ENCODE data around the gene KRT83.

Gene KRT83

DNA sequence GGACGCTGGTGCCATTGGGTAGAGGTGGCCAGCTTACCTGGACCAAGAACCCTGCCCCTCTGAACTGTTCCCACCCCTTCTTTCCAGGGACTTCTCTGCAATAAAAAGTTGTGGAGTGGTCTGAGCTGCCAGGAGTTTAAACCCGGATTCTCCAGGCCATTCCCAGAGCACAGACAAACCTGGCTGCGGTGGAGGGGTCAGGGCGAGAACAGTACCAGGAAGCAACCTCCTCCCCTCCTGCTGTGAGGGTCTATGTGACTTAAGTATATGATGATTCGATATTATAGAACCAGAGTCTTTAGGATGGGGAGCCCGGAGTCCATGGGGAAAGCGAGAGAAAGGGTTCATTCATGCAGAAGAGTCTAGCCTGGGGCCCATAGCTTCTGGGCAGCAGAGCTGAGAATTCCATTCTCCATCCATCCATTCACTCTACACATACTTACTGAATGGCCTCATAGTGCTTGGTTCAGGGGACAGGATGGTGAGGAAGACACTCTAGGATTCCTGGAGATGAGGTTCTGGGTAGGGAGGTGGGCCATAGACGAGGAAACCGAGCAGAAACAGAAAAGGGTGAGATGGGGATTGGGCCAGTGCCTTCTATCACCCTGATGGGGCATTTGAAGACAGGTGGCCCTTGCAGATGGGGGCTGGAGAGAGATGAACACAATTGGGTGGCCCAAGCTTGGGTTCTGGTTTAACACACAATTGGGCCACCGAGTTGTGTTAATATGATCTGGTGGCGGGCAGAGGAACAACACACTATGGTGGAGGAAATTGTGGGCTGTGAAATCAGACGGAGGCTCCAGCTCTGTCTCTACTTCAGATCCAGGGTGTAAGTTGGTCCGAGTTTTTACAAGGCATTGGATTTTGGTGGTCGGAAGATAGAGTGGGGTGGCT, 41.5 kb downstream of the KRT83 start:
- TF ChIP-seq, protein P1, sequence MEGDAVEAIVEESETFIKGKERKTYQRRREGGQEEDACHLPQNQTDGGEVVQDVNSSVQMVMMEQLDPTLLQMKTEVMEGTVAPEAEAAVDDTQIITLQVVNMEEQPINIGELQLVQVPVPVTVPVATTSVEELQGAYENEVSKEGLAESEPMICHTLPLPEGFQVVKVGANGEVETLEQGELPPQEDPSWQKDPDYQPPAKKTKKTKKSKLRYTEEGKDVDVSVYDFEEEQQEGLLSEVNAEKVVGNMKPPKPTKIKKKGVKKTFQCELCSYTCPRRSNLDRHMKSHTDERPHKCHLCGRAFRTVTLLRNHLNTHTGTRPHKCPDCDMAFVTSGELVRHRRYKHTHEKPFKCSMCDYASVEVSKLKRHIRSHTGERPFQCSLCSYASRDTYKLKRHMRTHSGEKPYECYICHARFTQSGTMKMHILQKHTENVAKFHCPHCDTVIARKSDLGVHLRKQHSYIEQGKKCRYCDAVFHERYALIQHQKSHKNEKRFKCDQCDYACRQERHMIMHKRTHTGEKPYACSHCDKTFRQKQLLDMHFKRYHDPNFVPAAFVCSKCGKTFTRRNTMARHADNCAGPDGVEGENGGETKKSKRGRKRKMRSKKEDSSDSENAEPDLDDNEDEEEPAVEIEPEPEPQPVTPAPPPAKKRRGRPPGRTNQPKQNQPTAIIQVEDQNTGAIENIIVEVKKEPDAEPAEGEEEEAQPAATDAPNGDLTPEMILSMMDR (IDR thresholded peaks at IDR 0.05): no peak
- no peak overlapping the region for H3K27ac ChIP-seq

DNA sequence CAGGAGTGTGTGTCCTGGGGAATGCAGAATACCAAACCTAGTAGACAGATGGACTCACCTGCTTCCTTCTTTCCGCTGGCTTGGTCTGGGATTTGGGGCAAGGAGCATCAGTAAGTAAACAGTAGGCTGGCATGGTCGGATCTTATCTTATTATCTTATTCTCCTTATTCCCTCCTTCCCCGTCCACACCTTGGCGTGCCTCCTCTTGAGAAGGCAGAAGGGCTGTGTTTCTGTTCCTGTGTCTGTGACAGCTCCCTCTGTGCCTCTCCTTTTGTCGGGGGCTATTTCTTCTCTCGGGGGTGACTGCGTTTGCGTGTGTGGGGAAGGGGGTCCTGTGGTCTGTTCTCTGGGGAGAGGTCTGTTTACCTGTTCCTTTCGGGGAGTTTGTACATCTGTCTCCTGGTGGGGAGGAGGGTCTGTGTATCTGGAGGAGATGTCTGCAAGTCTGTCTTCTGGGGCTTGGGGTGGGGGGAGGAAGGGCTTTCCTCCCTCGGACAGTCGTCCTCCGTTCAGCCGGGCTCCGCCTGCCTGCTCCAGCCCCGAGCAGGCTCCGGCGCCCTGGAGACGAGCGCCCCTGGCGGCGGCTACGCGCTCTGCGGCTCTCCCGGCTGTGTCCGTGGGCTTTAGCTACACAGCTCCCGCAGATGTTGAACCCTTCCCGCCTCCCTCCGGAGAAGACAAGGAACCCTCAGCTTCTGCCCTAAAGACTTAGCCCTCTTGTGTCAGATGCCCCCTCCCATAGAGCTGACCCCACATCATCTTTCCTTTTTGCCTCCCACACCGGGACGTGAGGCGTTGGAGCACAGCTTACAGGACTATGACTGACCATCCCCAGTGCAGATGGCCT, 42.4 kb downstream of the KRT83 start:
- TF ChIP-seq, protein P1 (IDR thresholded peaks at IDR 0.05): peak; percentile 99
- Histone ChIP-seq H3K36me3 (ENCODE audit: control insufficient read depth, insufficient read depth, low read length) (no peaks in the 10 kb centered on the region), H3K27me3 (ENCODE audit: control insufficient read depth, insufficient read depth, low read length) (no peaks in the 10 kb centered on the region), H3K9me3 (ENCODE audit: control insufficient read depth, low read length) (no peaks in the 10 kb centered on the region), H3K79me2 (no peaks in the 10 kb centered on the region), H2AFZ (peak overlapping the region; percentile 62), H3K4me3 (ENCODE audit: low read depth, low read length) (peak overlapping the region; percentile 54), H3K9ac (no peak overlapping the region), H3K4me2 (ENCODE audit: low read length) (peak overlapping the region; percentile 73), H3K4me1 (peaks cover 4% of the 10 kb centered on the region), H3K27ac (peak overlapping the region; percentile 1)

More for the DNA sequence above, 41.5 kb downstream of the KRT83 start:
- peaks cover 4% of the 10 kb centered on the region for H3K4me1 ChIP-seq
- no peak overlapping the region for H3K9ac ChIP-seq
- no peaks in the 10 kb centered on the region for H3K36me3 ChIP-seq (ENCODE audit: control insufficient read depth, insufficient read depth, low read length)
- no peak overlapping the region for H2AFZ ChIP-seq
- no peaks in the 10 kb centered on the region for H3K79me2 ChIP-seq
- no peak overlapping the region for H3K4me2 ChIP-seq (ENCODE audit: low read length)
- no peak overlapping the region for H3K4me3 ChIP-seq (ENCODE audit: low read depth, low read length)
- H3K27me3 ChIP-seq (ENCODE audit: control insufficient read depth, insufficient read depth, low read length): no peaks in the 10 kb centered on the region
- H3K9me3 ChIP-seq (ENCODE audit: control insufficient read depth, low read length): no peaks in the 10 kb centered on the region

- Histone ChIP-seq H3K9me3 (ENCODE audit: control insufficient read depth, low read length) (no peaks in the 10 kb centered on the region), H3K36me3 (ENCODE audit: control insufficient read depth, insufficient read depth, low read length) (no peaks in the 10 kb centered on the region), H3K27me3 (ENCODE audit: control insufficient read depth, insufficient read depth, low read length) (no peaks in the 10 kb centered on the region), H3K4me1 (peaks cover 4% of the 10 kb centered on the region), H3K4me2 (ENCODE audit: low read length) (no peak overlapping the region), H2AFZ (no peak overlapping the region), H3K9ac (no peak overlapping the region), H3K27ac (no peak overlapping the region), H3K4me3 (ENCODE audit: low read depth, low read length) (no peak overlapping the region), H3K79me2 (no peaks in the 10 kb centered on the region)
- TF ChIP-seq, protein P1 (IDR thresholded peaks at IDR 0.05): no peak
Measured at GRCh38 chr12:52277486-52278245, 43.5 kb downstream of the KRT83 start.

DNA sequence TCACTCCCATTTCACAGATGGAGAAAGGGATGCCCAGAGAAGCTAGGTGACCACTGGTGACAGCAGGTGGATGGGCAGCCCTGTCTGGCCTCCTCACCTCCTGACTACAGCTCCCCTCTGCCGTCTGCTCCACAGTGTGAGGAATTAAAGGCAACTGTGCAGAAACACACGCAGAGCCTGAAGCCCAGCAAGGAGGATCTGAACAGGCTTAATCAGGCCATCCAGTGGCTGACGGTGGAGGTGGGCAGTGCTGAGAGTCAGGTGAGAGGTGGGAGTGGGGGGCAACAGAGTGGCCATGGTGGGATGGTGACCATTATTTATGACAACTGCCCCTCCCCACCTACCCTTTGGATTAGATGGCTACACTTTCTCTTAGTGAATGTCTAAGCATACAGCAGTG, 45.5 kb downstream of the KRT83 start:
- H3K79me2 ChIP-seq: no peaks in the 10 kb centered on the region
- H3K4me3 ChIP-seq (ENCODE audit: low read depth, low read length): no peak overlapping the region
- H3K4me1 ChIP-seq: peaks cover 4% of the 10 kb centered on the region
- no peaks in the 10 kb centered on the region for H3K36me3 ChIP-seq (ENCODE audit: control insufficient read depth, insufficient read depth, low read length)
- no peaks in the 10 kb centered on the region for H3K9me3 ChIP-seq (ENCODE audit: control insufficient read depth, low read length)
- no peak overlapping the region for H3K27ac ChIP-seq
- H3K4me2 ChIP-seq (ENCODE audit: low read length): no peak overlapping the region
- no peak overlapping the region for H2AFZ ChIP-seq
- H3K9ac ChIP-seq: no peak overlapping the region
- H3K27me3 ChIP-seq (ENCODE audit: control insufficient read depth, insufficient read depth, low read length): no peaks in the 10 kb centered on the region
- TF ChIP-seq, protein P1 (IDR thresholded peaks at IDR 0.05): no peak

Measured in parathyroid adenoma (tissue), 2 donors.